Ovary (tissue), 3 donors: ENCODE measurements around the gene ADCY1.

Source experiments
- EP300 ChIP-seq: sonication (generic); formaldehyde crosslinking; IDR thresholded peaks from one replicate; pipeline ENCODE4 v1.6.1; 2017; ENCODE audit warnings: antibody characterized with exemption
- TF ChIP-seq, protein P1 (sequence below), 3 donors: fragments of 450-650 bp in 2 of 3; fragments of 200-600 bp in 1 of 3; IDR thresholded peaks; one replicate each; pipeline versions ENCODE4 v1.5.1 to v1.8.0; 2016 to 2022; ENCODE audit warnings: antibody characterized with exemption in 3 of 3, mild to moderate bottlenecking in 1 of 3
- donor health status: DM: no; HTN: no; CAD: no.

DNA sequence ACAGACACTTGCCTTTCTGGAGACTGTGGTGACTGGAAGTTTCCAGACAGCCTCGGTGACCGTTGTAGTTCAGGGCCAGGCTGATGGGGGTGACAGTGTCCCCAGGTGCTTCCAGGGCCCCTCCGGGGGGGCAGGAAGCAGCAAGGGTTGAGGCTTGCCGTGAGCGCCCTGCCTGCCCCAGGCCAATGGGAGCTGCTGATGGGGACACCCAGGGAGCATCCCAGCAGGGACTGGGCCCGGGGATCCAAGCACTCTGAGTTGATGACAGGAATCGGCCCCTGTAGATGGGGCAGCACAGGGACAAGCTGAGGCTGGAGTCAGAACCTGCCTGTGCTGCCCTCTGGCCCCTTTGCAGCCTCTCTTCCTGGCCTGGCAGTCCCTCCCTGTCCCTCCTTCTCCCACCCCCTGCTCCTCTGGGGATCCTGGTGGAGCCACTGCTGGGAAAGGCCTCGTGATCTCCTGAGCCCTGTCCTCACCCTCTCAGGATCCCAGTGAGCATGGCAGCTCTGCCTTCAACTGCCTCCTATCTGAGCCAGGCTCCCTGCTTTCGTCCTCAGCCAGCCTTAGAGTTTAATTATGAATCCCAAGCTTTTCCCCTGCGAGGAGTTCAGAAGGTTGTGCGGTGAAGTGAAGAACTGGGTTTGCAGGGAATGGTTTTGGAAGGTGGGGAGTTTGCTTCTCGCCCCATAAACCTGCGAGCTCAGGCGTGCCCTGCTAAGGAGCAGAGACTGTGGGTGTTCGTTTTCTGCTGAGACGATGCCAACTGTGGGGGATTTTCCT is 84.7 kb downstream of the ADCY1 start:
- TF ChIP-seq, protein P1, sequence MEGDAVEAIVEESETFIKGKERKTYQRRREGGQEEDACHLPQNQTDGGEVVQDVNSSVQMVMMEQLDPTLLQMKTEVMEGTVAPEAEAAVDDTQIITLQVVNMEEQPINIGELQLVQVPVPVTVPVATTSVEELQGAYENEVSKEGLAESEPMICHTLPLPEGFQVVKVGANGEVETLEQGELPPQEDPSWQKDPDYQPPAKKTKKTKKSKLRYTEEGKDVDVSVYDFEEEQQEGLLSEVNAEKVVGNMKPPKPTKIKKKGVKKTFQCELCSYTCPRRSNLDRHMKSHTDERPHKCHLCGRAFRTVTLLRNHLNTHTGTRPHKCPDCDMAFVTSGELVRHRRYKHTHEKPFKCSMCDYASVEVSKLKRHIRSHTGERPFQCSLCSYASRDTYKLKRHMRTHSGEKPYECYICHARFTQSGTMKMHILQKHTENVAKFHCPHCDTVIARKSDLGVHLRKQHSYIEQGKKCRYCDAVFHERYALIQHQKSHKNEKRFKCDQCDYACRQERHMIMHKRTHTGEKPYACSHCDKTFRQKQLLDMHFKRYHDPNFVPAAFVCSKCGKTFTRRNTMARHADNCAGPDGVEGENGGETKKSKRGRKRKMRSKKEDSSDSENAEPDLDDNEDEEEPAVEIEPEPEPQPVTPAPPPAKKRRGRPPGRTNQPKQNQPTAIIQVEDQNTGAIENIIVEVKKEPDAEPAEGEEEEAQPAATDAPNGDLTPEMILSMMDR (IDR thresholded peaks at IDR 0.05), result no peak
- no peak for TF ChIP-seq EP300
